Activated CD4-positive, alpha-beta T cell treated with anti-CD3 and anti-CD28 coated beads, Interleukin-2, amount 50 U/mL, for 4 hours (primary cell): ENCODE measurements around the gene DBH.

Experiments
- DNase-seq, 2 experiments: peaks; one replicate each; pipeline ENCODE4 v3.0.0-alpha.2; 2020

Gene DBH

DNA sequence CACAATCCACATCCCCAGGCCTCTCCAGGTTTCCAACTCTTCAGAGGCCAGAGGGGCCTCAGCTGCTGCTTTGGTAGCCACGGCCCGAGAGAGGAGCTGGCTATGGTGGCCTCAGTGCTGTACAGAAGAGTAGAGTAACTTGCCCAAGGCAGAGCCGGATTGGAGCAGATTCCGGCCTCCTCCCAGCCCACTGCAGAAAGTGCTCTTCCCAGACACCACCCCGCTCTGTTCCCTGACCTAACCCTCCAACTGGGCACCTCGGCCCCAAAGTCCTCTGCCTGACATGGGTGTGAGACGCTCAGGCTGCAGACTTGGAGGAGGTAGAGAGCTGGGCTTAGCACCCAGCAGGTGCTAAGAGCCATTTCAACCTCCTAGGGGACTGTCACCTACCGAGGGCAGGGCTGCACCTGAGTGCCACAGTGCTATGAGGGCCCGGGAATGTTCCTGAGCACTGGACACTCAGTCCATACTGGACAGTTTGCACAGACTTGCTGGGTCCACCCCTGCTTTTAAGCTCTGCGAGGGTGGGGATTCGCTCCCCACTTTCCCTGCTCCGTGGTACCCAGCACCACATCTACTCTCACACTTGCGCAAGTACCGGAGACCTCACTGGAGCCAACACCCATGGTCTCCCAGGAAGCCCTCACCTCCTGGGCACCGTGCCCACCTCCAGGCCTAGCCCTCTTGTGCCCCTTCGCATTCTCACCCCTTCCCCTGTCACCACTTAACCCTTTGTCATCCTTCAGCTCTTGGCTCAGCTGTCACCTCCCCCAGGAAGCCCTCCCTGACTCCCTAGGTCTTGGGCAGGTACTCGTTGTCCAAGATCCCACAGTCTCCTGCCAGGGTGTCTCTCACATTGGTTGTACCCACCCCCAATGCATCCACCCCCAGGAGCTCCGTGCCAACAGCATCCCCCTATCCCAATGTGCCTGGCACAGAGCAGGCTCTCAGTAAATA, 49.8 kb downstream of the DBH start:
- DNase-seq = no peak

DNA sequence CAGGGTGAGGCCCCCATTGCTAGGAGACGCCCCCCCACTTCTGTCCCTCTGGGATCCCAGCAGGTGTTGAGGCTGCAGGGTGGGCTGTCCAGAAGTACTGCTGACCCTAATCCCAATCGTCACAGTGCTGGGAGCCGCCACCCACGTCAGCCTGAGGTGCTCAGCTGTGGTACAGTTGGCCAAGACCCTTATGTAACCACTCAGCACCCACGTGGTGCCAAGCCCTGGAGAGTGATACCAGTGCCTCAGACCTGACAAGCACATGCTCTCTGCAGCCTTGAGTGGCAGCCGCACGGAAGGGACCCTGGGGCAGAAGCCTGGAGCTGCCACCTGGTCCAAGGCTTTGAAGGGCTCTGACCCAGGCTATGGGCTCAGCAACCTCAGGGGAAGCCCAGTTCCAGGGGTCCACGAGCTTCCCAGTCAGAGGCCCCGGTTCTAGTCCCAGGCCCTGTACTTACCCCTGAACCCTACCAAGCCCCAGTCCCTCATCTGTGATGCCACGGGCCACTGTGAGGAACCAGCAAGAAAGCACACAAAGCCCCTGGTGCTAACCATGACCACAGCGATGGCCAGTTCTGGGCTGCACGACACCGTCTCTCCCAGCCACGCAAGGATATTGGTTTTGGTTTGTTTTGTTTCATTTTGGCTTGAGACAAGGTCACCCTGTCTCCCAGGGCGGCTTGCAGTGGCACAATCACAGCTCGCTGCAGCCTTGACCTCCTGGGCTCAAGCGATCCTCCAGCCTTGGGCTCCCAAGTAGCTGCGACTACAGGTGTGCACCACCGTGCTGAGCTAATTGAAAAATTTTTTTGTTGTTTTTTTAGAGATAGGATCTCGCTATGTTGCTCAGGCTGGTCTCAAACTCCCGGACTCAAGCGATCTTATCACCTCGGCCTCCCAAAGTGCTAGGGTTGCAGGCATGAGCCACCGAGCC, 50.7 kb downstream of the DBH start:
- no peak for DNase-seq

DNA sequence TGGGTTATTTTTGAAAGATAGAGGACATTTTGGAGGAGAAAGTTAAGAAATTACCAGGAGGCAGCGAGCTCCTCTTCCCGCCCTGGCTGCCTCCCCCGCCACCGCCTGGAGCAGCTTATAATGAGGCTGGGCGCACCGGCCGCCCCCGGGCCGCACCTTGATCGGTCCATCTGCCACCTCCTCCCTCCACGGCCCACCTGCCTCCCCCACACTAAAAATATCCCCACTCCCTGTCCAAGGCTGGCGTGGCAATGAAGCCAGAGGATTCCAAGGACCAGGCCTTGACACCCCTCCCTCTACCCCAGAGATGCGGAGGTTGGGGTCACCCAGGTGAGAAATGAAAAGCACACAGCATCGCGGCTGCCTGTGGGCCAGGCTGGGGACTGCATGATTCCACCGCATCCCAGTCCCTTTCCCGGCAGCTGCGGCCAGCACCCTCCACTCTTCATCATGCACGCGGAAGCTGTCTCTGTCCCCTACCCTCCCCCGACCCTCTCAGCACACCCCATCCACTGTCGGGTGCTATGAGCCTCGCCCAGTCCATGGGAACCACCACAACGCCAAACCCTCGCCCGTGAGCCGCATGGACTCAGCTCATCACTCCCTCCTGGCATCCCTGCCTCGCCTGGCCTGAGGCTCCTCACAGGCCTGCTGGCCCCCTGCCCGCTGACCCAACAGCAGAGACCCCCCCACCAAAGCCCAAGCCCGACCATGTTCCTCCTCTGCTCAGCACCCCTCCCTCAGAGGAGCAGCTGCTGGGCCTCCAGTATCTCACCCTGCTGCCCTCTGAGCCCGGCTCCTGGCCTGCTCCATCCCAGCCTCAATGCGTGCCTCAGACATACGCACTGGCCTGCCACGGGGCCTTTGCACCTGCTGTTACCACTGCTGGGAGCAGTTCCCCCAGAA, 51.9 kb downstream of the DBH start:
- no peak for DNase-seq

DNA sequence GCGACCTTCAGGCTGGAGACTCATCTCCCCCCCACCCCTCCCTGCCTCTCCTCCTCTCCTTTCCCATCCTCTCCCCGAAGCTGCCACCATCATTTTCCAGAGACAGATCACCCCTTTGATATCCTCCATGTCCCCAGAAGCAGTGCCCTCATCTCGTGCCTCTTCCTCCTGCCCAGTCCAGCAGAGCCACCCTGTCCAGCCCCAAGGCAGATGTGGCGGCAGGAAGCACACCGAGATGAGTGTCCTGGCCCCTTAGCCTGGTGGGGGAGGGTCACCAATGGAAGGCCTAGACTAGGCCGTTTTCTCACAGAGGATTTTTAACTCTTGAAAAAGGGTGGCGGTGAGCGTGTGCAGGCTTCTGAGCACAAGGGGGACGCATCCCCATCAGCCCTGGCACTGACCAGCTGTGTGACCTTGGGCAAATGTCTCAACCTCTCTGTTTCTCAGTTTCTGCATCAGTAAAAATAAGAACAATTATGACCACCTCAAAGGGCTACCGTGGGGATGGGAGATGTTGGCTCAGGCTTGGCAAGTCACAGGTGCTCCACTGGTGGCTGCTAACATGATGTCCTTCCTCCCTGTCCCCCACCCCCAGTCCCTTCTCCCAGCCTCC, 53.1 kb downstream of the DBH start:
- DNase-seq = no peak

DNA sequence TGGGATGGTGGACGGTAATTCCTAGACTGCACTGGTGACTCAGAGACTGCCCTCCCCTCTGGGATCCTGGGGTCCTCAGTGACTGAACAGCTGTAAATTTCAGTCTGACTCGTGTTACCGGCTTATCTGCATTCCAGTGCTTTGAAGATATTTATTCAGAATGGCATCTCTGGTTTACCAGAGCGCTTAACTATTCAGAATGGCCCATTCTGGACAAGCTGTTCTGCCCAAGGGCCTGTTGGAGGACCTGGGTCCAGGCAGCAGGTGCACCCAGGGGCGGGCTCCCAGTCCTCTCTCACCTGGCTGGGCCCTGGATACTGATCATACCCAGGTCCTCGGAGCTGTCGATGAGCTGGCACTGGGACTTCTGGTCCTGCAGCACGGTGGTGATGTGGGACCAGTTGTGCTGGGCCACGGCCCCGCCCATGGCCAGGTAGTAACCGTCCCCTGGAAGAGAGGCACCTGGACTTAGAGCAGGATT, 54.0 kb downstream of the DBH start:
- DNase-seq = no peak

DNA sequence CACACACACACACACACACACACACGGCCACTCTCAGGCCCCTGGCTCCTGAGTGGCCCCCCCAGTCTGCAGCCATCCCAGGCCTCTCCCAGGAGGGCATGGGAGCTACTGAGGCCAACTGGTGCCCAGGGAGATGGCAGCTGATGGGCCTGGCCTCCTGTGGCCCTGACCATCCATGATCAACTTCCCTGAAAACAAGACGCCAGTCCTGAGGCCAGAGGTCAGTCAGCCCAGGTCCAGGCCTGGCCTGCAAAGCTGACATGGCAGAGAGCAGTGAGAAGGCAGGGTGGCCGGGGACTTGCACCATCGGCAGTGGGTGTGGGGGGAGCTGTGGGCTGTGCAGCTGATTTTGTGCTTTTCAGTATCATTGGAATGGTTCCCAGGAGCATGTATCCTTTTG, 55.0 kb downstream of the DBH start:
- no peak for DNase-seq

DNA sequence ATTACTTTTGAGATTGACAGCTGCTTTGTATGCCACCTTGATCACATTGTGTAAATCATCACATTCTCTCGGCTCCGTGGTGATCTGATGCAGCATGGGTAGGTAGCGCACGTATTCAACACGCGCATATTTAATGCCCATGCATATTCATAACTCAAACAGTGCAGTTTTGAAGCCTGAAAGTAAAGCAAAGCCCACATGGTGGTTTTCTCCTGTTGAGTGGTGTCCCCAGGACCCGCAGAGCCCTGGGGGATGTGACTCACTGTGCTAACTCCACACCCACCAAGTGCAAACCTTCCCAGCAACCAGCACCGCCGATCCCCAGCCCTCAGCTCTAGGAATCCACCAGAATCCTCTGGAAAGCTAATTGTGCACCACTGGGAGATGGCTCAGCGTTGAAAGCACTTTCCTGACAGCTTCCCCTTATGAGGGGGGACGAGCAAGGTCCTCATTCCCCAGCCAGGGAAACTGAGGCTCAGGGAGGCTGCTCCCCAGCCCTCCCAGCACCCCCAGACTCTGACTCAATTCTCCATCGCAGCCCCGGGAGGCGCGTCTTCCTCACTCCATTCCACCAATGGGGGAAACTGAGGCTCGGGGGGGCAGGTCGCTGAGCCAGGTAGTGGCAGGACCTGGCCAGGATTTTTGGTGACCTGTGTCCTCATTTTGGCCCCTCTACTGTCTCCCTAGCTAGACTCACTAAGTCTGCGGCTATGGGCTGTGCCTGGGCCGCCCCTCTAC, 55.6 kb downstream of the DBH start:
- DNase-seq = no peak

DNA sequence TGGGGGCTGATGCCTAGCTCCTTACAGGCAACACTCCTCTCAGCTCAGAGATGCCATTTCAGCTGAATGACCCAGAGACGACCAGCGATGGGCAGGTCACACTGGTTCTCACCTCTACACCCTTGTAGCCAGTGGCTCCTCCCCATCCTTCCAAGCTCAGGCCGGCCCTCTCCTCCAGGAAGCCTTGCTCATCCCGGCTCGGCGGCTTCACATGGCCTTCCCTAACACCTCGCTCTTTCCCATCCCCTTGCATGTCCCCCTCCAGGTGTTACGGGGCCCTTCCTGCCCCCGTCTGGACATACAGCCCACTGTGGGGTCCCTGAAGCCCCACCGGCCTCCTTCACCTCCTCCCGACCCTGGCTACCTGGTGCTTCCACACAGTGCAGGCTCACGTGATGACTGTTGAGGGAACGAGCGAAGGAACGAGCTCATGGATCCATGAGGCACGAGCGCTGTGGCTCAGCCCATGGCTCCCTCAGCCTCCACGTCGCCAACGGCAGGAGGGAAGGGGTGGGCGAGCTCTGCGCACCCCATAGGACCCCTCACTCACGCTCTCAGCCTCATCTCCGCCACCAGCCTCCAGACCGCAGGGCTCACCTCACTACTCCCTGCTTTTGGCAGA, 56.3 kb downstream of the DBH start:
- no peak for DNase-seq

DNA sequence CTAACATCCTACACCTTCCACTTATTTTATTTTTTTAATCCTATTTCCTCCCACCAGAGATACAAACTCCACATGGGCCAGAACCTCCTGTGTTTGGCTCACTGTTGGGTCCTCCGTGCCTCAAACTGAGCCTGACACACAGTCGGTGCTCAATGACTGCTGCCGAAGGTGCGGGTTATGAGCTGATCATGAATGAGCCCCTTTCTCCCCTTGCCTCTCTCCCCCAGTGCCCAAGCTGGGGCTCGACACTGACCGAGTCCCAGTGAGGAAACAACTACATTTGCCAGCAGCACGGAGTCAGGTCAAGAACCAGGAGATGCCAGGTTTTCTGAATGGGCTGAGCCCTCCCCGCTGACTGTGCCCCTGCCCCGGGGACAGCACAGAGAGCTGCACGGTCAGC, 57.0 kb downstream of the DBH start:
- no peak for DNase-seq

DNA sequence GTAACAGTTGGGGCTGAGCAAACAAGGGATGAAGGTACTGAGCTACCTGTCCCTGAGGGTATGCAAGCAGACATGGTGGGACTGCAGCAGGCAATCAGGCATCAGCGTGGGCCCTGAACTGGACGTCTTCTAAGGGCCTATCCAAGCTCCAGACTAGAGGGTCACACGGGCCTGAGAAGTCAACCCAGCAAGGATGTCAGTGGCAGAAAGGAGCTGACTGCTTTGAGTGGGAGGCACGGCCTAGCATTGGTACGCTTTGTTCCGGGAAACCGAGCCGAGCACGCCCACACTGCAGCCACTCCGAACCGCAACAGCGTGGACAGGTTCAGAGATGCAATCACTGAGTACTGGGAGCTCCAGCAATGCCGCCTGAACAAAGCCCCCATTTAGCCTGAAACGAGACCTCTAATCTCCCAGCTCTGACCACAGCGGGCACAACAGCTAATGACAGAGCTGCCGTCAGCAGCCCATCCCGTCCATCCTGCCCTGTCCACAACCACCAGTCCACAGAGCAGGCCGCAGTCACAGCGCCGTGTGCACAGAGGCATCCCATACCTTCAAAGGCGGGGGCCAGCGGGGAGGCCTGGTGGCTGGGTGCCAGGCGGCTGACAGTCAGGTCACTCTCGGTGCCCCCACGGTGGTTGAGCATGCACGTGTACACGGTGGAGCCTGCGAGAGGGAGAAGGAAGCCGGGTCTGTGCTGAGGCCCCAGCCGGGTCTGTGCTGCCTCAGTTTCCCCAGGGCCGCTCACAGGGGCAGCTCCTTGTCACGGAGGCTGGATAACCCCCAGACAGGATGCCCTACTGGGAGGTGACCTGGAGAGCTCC, 57.8 kb downstream of the DBH start:
- no peak for DNase-seq

DNA sequence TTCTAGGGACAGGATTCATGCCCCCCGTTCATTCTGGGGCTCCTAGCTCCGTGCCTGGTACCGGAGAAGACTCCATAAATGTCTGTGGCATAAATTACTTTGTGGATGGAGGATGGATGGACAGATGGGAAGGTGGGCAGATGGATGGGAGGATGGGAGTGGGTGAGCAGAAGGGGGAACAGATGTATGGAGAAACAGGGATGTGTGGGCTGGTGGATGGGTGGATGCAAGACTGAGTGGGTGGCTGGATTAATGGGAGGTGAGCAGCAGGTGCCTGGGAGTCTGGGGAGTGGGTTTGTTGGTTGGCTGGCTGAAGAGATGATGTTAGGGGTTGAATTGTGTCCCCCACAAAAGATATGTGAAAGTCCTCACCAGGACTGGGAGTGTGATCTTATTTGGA, 58.5 kb downstream of the DBH start:
- DNase-seq = no peak

DNA sequence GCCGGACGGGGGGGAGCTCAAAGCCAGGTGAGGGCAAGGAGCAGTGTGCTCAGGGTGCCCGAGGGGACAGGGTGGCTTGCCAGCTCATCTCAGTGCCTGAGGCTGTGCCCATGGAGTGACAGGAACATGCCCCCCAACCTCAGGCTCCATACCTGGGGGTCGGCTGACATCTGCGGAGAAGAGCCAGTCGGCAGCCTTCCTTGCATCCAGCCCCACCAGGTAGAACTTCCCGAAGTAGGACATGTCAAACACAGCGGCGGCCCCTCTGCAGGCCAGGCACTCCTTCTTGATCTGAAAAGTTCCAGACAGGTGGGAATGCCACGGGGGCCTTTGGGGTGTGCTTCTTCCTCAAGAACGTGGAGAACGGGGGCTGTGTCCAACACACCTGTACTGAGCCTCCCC, 59.9 kb downstream of the DBH start:
- DNase-seq = no peak

DNA sequence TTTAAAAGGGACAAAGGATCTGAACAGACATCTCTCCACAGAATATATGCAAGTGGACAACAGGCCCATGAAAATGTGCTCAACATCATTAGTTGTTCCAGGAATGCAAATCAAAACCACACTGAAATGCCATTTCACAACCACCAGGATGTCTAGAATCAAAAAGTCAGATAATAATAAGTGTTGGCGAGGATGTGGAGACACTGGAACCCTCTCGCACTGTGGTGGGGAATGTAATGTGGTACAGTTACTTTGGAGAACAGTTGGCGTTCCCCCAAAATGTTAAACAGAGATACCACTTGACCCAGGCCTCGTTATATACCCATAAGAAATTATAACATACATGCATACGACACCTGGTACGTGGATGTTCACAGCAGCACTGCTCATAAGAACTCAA, 63.4 kb downstream of the DBH start:
- DNase-seq = no peak

DNA sequence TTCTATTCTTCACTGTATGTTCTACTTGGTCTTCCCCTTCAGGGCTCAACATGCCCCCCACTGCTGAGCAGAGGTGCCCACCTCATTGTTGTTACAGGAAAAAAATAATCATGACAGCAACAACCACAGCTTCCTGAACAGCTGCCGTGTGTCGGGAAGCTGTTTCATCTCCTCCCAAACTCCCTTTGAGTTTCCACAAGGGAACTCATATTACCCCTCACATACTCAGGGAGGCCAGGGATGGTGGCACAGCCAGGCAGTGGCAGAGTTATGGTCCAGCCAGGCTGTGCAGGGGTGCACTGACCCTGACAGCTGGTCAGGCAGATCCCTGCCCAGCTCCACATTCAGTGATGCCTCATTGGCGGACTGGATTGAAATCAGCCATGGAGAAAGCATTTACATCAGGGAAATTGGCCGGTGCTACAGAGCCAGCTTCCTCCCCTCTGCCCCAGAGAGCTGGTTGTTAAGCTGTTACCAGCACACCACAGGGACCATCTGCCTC, 64.7 kb downstream of the DBH start:
- no peak for DNase-seq

DNA sequence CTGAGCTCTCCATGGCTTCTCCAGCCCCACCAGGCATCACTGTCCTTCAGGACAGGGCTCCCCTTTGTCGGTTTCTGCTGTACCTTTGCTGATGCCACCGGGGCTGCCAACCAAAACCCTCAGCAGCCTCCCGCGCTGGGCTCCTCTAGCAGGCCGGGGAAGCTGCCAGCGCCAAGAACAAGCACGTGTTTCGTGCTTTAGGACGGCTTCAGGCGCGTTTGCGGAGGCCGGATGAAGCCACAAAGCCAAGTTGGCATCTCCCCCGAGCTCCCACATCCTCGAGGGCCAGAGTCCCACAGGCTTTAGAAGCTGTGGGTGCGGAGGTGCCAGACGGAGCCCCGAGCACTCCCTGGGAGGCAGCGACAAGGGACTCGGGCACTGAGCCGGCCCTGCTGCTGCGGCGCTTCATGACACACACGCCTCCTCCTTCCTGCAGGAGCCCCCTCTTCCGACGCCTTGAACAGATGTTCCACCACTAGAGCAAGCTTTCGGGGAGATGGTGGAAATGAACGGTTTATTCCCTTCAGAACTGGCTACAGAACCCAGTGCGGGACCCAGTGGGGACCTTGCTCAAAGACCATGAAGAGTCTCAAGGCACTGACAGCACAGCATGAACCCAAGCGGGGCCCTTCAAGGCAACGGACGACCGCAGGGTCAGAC, 65.3 kb downstream of the DBH start:
- peak; percentile 50 to 59 for DNase-seq

DNA sequence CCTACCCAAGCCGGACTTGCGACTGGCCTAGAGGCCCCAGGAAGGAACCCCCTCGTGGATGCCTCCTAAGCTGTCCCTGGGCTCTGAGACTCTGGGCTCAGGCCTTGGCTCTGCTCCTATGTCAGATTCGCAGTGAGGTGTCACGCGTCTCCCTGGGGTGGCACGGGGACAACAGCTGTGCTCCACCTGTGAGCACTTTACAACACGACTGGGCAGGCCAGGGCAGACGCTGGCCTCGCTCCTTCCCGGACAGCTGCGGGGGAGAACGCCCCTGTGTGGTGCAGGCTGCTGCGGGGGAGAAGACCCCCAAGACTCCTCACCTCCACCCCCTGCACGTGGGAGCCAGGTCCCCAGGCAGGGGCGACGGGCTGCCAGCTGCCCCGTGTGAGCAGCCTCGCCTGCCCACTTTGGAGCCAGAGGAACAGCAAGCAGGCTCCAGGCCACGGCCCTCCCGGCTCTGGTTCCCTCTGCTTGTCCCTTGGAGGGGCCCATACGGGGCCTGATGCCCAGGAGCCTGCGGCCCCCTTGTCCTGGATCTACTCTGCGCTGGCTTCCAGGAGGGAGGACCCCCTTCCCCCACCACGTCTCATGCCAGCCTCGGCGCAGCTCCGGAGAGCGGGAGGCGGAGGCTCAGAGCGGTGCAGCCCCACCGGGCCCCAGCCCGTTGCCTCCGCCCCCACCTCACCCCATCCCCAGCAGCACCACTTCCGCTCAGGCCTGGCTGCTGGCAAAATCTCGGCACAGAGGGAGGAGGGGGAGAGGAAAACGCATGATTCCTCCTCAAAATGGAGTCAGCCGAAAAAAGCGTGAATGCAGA, 66.0 kb downstream of the DBH start:
- DNase-seq = peak; percentile 55 to 62

DNA sequence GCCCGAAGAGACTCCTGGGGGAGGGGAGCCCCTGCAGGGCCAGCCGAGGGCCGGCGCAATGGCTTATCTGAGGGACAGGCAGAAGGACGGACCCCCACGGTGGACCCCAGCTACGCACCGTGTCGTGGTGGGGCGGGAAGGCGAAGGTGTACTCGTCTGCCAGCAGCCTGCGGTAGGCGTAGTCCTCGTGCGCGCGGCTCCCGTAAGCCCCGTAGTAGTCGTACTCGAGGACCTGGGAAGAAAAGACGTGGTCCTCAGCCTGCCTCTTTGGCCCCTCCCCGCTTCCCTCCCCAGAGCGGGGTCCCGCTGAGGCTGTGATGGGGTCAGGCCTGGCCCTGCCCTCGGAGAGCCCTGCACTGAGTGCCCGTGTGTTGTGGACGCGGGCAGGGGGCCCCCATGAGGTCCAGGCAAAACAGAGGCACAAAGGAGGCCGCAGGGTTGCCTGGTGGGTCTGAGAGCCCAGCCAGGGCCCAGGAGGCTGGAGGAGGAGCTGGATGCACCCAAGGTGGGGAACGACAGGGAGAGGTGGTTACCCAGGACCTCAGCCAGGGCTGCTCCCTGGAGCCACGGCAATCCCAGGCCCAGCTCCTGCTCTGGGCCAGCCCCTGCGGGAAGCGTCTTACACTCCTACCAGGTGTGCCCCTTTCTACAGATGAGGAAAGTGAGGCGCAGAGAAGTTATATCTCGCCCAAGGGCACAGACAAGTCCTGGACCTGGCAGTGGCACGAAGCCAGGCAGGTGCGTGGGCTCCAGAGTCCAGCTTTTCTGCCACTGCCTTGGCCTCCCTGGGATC, 66.8 kb downstream of the DBH start:
- DNase-seq = peak; percentile 23 to 36
